Skin of body (tissue), 2 donors: ENCODE data around the gene NAA38. TPM values are rescaled to one million over a fixed set of nuclear protein-coding genes. Genes with fewer than 3 reads are reported as not detected.

ENCODE experiments used
- DNase-seq: peaks from one replicate; lab custom pipeline; 2025; lab: John Stamatoyannopoulos, UW
- total RNA-seq: library from RNA; depleted of rRNA; stranded (reverse); fragments of >200 nt; gene quantifications from one replicate; pipeline ENCODE4 v1.2.3, GENCODE V29; 2014

The NAA38 gene
- total RNA-seq, 1 donor from 2014 or later, result 39.9 TPM

- DNase-seq, result peak; percentile 82
Measured at GRCh38 chr17:7841396-7841914, 15.9 kb downstream of the NAA38 start.

- no peak for DNase-seq
Measured at GRCh38 chr17:7840875-7841274, 16.5 kb downstream of the NAA38 start.

DNA sequence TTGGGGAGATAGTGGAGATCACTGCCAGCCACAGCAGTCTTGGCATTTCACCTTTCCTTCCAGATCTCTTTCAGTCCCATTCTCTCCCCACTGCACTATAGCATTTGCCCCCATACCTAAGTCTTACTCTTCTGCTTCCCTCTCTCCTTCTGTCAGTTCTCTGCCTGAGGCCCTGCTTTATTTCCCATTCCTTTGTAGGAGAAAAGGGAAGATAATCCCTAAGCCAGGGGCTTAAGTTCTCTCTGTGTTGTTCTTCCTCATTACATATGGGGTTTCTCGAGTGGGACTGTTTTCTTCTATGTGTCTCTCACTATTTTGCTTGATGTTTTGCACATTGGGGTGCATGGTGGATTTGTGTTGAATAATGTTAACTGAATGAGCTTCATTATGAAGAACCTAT lies 16.9 kb downstream of the NAA38 start:
- DNase-seq, result no peak

DNA sequence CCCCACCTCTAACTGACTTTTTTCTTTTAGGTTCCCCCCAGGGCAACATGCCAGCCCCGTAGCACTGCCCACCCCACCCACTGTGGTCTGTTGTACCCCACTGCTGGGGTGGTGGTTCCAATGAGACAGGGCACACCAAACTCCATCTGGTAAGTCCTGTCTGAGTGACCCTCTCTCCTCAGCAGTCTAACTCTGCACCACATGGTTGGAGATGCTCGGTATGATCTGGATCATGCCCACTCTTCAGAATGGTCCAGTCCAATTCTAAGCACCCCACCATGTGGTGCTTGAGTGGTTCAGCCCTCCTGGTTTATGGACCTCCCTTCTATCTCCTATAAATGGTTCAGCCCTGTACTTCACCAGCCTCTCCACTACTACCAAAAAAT lies 17.5 kb downstream of the NAA38 start:
- DNase-seq, result no peak

GRCh38 chr17:7839190-7839875 lies 18.0 kb downstream of the NAA38 start:
- DNase-seq, result no peak

DNA sequence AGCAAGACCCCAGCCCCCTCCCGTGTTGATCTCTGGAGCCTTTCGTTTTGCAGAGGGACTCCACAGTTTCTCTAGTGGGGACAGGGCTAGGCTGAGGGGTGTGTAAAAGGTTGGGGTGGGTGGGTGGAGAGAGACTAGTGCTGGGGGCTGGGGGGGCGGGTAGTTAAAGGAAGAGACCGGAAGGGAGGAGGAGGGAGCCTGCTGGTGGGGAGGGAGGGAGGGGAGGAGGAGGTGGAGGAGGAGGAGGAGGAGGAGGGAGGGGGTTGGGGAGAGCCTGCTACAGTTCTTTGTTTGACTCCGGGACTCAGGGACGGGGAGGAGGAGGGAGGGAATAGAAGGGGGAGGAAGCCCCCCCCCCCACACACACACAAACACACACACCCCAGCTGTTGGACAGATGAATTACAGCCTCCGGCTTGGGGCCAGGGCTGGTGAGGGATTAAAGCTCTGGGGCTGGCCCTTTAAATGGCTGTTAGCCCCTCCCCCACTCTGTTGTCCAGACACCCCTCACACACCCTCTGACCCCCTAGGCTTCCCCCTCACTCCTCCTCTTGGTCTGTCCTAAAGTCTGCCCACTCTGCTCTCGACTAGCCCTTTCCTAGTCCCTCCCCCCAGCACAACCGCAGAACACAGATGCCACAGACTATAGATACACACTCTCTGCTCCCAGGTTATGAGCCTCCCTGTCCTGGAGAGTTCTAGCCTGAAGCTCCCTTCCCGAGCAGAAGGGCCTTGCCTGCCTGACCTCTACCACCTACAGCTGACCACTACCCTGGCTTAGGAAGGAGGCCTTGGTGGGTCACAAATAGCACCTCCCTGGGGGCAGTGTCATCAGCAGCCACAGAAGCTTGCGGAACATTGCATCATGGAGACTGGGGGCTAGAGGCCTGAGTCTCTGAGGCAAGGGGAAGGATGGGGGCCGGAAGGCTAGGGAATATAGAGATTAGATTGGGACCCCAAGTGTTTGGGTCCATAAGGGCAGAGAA lies 19.0 kb downstream of the NAA38 start:
- peak; percentile 45 for DNase-seq

GRCh38 chr17:7837408-7838088 lies 19.8 kb downstream of the NAA38 start:
- DNase-seq, result no peak

DNA sequence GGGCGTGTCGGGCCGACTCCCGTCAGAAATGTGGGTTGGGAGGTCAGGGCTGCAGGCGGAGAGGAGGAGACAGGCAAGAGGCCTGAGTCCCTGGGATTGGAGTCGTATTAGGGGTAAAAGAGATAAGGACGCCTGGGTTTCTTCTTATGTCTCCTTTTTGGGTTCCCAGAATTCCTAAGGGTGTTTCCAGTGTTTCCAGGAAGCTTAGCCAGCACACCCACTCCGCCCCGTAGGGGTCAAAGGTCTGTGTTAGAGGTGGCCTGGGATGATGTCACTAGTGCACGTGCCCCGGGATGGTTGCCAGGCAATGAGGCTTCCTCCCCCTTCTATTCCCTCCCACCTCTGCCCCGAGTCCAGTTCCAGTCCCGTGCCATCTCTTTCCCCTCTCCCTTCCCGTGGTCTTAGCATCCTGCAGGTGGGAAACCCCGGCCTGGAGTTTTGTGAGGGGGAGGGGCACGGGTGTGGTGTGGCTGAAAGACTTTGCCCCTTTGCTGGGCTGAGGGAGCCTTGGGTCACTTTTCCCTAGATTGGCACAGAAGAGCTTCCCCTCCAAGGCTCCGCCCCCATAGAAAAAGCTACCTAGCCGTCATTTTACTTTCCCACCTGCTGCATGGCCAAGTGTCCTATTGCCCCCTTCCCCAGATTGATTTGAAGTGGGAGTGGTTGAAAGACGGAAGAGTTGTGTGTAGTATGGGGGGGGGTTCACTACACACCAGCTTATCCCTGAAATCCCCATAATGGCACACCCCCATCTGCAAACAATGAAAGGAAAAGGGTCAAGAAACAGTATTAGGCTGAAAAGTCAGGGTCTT lies 20.6 kb downstream of the NAA38 start:
- DNase-seq, result peak; percentile 85

DNA sequence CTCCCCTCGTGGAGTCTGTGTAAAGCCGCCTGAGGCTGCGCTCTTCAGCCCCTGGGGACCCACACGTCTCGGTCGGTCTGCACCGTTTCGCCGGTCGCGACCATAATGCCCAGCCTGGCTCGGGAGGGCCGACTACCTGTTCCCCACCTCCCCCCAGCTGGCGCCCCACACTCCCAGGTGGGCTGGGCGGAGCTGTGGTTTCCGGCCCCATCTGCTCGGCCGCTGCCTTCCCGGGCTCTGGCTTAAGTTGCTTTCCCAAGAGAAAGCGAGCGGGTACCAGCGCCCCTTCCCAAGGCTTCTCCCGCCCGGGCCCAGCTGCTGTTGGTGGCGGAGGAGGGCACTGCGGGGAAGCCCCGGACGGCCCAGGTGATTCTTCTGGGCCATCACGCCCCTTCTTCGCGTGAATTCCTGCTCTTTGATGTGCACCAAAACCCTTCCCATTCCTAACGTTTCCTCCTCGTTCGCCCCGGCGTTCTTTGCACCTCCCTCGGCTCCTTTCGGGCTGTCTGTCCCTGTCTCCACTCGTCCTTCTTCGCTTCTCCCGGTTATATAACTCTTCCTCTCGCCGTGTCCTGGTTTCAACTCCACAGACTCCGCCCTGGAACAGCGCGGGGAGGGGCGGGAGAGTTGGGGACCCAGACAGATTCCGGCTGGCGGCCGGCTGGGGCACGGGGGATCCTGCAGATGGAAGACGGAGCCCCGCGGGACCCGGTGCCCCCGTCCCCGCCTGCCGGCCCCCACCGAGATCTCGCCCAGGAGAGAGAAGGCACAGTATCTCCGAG lies 21.4 kb downstream of the NAA38 start:
- peak; percentile 60 for DNase-seq

GRCh38 chr17:7834957-7835813 lies 22.2 kb downstream of the NAA38 start:
- DNase-seq, result peak; percentile 97

GRCh38 chr17:7834542-7834956 lies 22.8 kb downstream of the NAA38 start:
- no peak for DNase-seq

GRCh38 chr17:7833795-7834541 lies 23.4 kb downstream of the NAA38 start, which contains the start of gene KDM6B:
Gene KDM6B (plus strand): TSS chr17:7834217. CDS start chr17:7845555, 11,338 bp downstream.
- DNase-seq, result peak; percentile 81

GRCh38 chr17:7833011-7833794 lies 24.2 kb downstream of the NAA38 start:
- no peak for DNase-seq

DNA sequence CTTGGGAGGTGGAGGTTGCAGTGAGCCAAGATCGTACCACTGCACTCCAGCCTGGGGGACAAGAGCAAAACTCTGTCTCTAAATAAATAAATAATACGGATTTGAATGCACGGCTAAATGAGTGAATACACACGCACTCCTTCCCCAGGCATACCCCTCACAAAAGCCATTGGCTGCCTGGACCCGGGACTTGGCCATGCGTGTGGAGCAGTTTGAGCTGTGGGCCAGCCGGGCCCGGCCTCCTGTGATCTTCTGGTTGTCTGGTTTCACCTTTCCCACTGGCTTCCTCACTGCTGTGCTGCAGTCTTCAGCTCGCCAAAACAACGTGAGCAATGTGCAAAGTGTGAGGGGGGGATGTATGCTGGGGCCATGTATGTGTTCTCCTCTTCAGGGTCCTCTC lies 24.9 kb downstream of the NAA38 start:
- DNase-seq, result no peak

- DNase-seq, result no peak
Measured at GRCh38 chr17:7831233-7831632, 26.1 kb downstream of the NAA38 start.

DNA sequence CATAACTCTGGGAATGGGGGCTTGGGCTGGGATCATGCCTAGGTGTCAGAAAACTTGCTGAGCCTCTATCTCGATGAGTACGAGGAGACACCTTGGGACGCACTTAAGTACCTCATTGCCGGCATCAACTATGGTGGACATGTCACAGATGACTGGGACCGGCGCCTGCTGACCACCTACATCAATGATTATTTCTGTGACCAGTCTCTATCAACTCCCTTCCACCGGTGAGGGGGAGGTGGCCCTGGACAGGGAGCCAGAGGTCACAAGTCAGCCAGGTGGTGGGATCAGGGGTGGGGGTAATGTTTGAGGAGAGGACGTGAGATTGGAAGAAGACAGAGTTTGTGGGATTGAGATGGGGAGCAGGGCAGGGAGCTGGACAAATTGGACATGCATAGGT lies 26.7 kb downstream of the NAA38 start:
- no peak for DNase-seq

GRCh38 chr17:7825206-7825990 lies 32.0 kb downstream of the NAA38 start:
- no peak for DNase-seq
